ENCODE data around the gene PRMT5.

PRMT5 gene

GRCh38 chr14:22897357-22897756 is 31.8 kb downstream of the PRMT5 start:
- no peak for TF ChIP-seq CTCF (IDR thresholded peaks at IDR 0.05; ENCODE audit: low read depth, low read length)
- H3K4me3 ChIP-seq (ENCODE audit: low read depth, low read length): no peak overlapping the region

- no peak for TF ChIP-seq CTCF (IDR thresholded peaks at IDR 0.05; ENCODE audit: low read depth, low read length)
- H3K4me3 ChIP-seq (ENCODE audit: low read depth, low read length): no peak overlapping the region
Measured at GRCh38 chr14:22896760-22897159, 32.4 kb downstream of the PRMT5 start.

DNA sequence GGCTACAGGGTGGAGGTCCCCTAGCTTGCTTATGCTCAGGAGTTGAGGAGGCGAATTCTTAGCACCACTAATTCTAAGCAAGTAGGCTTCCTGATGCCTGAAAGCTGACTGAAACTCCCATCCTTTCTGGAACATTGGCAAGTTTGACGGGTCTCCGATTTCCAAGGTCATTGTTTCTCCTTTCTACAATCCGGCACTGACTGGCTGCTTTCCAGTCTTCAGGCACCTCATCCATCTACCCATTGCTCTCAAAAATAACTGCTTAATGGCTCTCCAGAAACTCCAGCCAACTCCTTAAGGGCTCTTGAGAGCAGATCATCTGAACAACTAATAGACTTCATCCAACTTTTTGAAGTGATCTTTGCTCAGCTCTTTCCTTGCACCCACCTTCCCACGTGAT is 32.8 kb downstream of the PRMT5 start:
- TF ChIP-seq CTCF (IDR thresholded peaks at IDR 0.05; ENCODE audit: low read depth, low read length): no peak

GRCh38 chr14:22895402-22895801 is 33.8 kb downstream of the PRMT5 start:
- no peak for TF ChIP-seq CTCF (IDR thresholded peaks at IDR 0.05; ENCODE audit: low read depth, low read length)
- H3K4me3 ChIP-seq (ENCODE audit: low read depth, low read length): no peak overlapping the region

More for the DNA sequence above, 32.8 kb downstream of the PRMT5 start:
- H3K4me3 ChIP-seq (ENCODE audit: low read depth, low read length): no peak overlapping the region

DNA sequence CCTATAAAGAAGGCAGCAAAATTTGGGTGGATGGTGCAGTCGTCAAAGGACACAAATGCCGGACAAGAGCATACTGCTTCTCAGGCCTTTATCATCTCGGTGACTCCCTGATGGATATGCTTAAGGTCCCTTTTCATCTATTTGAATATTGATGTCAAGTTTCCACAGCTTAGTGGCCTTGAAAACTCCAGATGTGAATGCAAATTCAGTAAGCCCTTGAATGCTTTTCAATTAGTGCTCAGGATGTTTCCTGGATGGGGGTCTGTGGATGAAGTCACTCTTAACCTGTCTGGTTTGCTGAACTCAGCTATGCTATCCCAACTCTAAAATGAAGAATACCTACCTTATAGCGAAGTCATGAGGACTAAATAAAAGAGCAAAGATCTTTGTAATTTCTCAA is 35.5 kb downstream of the PRMT5 start:
- no peak overlapping the region for H3K4me3 ChIP-seq (ENCODE audit: low read depth, low read length)
- no peak for TF ChIP-seq CTCF (IDR thresholded peaks at IDR 0.05; ENCODE audit: low read depth, low read length)

- TF ChIP-seq CTCF (IDR thresholded peaks at IDR 0.05; ENCODE audit: low read depth, low read length): no peak
Measured at GRCh38 chr14:22892488-22892887, 36.7 kb downstream of the PRMT5 start.

DNA sequence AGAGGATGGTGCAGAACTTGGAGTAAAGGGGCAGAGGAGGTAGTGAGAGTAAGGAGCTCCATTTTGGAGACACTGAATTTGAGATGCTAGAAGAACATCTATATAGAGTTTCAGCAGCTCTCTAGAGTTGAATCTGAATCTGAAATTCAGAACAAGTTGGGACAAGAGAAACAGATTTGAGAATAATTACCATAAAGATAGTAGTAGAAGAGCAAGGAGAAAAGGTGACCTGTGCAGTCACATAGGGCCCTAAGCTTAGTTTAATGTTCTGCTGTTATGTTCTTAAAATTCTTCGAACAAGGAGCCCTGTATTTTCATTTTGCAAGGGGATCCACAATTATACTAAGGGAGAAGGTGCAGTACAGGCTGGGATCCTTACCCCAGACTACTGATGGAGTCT is 38.8 kb downstream of the PRMT5 start:
- TF ChIP-seq CTCF (IDR thresholded peaks at IDR 0.05; ENCODE audit: low read depth, low read length): no peak
- H3K4me3 ChIP-seq (ENCODE audit: low read depth, low read length): no peak overlapping the region

More at GRCh38 chr14:22892488-22892887, 36.7 kb downstream of the PRMT5 start:
- H3K4me3 ChIP-seq (ENCODE audit: low read depth, low read length): no peak overlapping the region

All from WI38 (cell line).